IMR-90 (cell line): ENCODE measurements around the gene CD14. TPM values are rescaled to one million over a fixed set of nuclear protein-coding genes. Genes with fewer than 3 reads are reported as not detected.

Experiments
- ATAC-seq: fragments of 200-7000 bp; cut with Tn5 transposase; 2 replicates; pipeline ENCODE4 v1.9.1; 2020; ENCODE audit warnings: low read depth, mild to moderate bottlenecking, moderate library complexity
- BruUV-seq: library from RNA; stranded (reverse); fragments of 400-500 nt; replicated peaks from 2 replicates; lab custom pipeline; 2021; lab: Mats Ljungman, UMichigan
- CTCF ChIA-PET: fragments of 300-600 bp; formaldehyde crosslinking; extraction: SDS; loops from one replicate; lab custom pipeline; 2021; ENCODE audit warnings: antibody characterized with exemption; lab: Yijun Ruan, JAX
- POLR2A ChIA-PET: fragments of 300-600 bp; sonication (Branson Sonifier 250); formaldehyde crosslinking; loops from one replicate; lab custom pipeline; 2022; ENCODE audit warnings: antibody characterized with exemption; ENCODE audit not compliant: unreplicated experiment; lab: Charles Lee
- DNase-seq: peaks from one replicate; pipeline ENCODE4 v3.0.0; 2013
- H2AFZ ChIP-seq: replicated peaks from 2 replicates; pipeline ENCODE3; 2013; ENCODE audit warnings: low read length, mild to moderate bottlenecking; ENCODE audit not compliant: poor library complexity
- H2AK5ac ChIP-seq: 2 replicates; pipeline ENCODE4 v1.6.1; 2013; ENCODE audit warnings: low read depth, low read length, inconsistent platforms
- H2AK9ac ChIP-seq: replicated peaks from 2 replicates; pipeline ENCODE3; 2013; ENCODE audit warnings: mild to moderate bottlenecking, low read depth, low read length, moderate library complexity; ENCODE audit not compliant: poor library complexity
- H2BK120ac ChIP-seq: 2 replicates; pipeline ENCODE4 v1.6.1; 2013; ENCODE audit warnings: low read depth, low read length, inconsistent platforms
- H2BK15ac ChIP-seq: 3 replicates; pipeline ENCODE4 v1.6.1; 2013; ENCODE audit warnings: low read depth, low read length, inconsistent platforms
- H2BK20ac ChIP-seq: 2 replicates; pipeline ENCODE4 v1.6.1; 2013; ENCODE audit warnings: low read depth, mild to moderate bottlenecking, inconsistent platforms, low read length, moderate library complexity
- H2BK5ac ChIP-seq: 2 replicates; pipeline ENCODE4 v1.6.1; 2013; ENCODE audit warnings: mild to moderate bottlenecking, low read depth, low read length, inconsistent platforms; ENCODE audit not compliant: poor library complexity, severe bottlenecking
- H3K14ac ChIP-seq: replicated peaks from 2 replicates; pipeline ENCODE4 v1.6.1; 2013; ENCODE audit warnings: low read depth, low read length, inconsistent platforms
- H3K18ac ChIP-seq: 2 replicates; pipeline ENCODE4 v1.6.1; 2013; ENCODE audit warnings: low read depth, low read length, control low read depth
- H3K23ac ChIP-seq: 2 replicates; pipeline ENCODE4 v1.6.1; 2013; ENCODE audit warnings: low read depth, low read length, inconsistent platforms
- H3K27ac ChIP-seq: 2 replicates; pipeline ENCODE4 v1.5.1; 2013; ENCODE audit warnings: mild to moderate bottlenecking, control low read depth, low read length; ENCODE audit not compliant: insufficient read depth
- H3K27me3 ChIP-seq: 2 replicates; pipeline ENCODE4 v1.6.1; 2013; ENCODE audit warnings: low read length; ENCODE audit not compliant: control insufficient read depth, insufficient read depth
- H3K36me3 ChIP-seq: 2 replicates; pipeline ENCODE4 v1.6.1; 2013; ENCODE audit warnings: low read length, mixed read lengths; ENCODE audit not compliant: control insufficient read depth, insufficient read depth
- H3K4ac ChIP-seq: 2 replicates; pipeline ENCODE4 v1.6.1; 2013; ENCODE audit warnings: low read depth, low read length, inconsistent platforms
- H3K4me1 ChIP-seq: 2 replicates; pipeline ENCODE4 v1.6.1; 2013; ENCODE audit warnings: low read length, mixed read lengths; ENCODE audit not compliant: control insufficient read depth, insufficient read depth
- H3K4me2 ChIP-seq: 2 replicates; pipeline ENCODE4 v1.6.1; 2013; ENCODE audit warnings: low read depth, mild to moderate bottlenecking, control low read depth, low read length, moderate library complexity
- H3K4me3 ChIP-seq: 2 replicates; pipeline ENCODE4 v1.5.1; 2013; ENCODE audit warnings: low read depth, mild to moderate bottlenecking, control low read depth, low read length, moderate library complexity; ENCODE audit not compliant: insufficient read depth
- H3K56ac ChIP-seq: 2 replicates; pipeline ENCODE4 v1.6.1; 2013; ENCODE audit warnings: low read length, inconsistent platforms; ENCODE audit not compliant: insufficient read depth; ENCODE audit errors: extremely low read depth
- H3K79me1 ChIP-seq, 2 experiments: 2 replicates each; pipeline ENCODE4 v1.6.1; 2013; ENCODE audit warnings: low read length in 2 of 2, inconsistent platforms in 1 of 2, low read depth in 1 of 2
- H3K9ac ChIP-seq: 2 replicates; pipeline ENCODE4 v1.6.1; 2013; ENCODE audit warnings: low read depth, low read length, control low read depth
- H3K9me1 ChIP-seq: 2 replicates; pipeline ENCODE4 v1.6.1; 2013; ENCODE audit warnings: low read length, inconsistent platforms; ENCODE audit not compliant: insufficient read depth
- H3K9me3 ChIP-seq: 2 replicates; pipeline ENCODE4 v1.6.1; 2013; ENCODE audit warnings: low read length; ENCODE audit not compliant: control insufficient read depth, insufficient read depth
- H4K20me1 ChIP-seq: 2 replicates; pipeline ENCODE4 v1.6.1; 2013; ENCODE audit warnings: low read length, inconsistent platforms; ENCODE audit not compliant: insufficient read depth
- H4K5ac ChIP-seq: 2 replicates; pipeline ENCODE4 v1.6.1; 2013; ENCODE audit warnings: mild to moderate bottlenecking, low read depth, low read length, control low read depth
- H4K8ac ChIP-seq, 2 experiments: 2 replicates each; pipeline ENCODE4 v1.6.1; 2013; ENCODE audit warnings: low read depth in 2 of 2, low read length in 2 of 2, control low read depth in 1 of 2, inconsistent platforms in 1 of 2
- H4K91ac ChIP-seq: 2 replicates; pipeline ENCODE4 v1.6.1; 2013; ENCODE audit warnings: low read depth, low read length, inconsistent platforms; ENCODE audit not compliant: insufficient read depth
- BHLHE40 ChIP-seq: fragments of 150-350 bp; IDR thresholded peaks from 2 replicates; pipeline ENCODE4 v1.6.1; 2016; ENCODE audit warnings: mild to moderate bottlenecking, low read depth, low read length
- CEBPB ChIP-seq: IDR thresholded peaks from 2 replicates; pipeline ENCODE4 v1.6.1; 2012; ENCODE audit warnings: low read depth, low read length, improper control_type of control experiment
- CHD1 ChIP-seq: IDR thresholded peaks from 2 replicates; pipeline ENCODE4 v1.6.1; 2012; ENCODE audit warnings: low read depth, low read length, improper control_type of control experiment
- FOS ChIP-seq: fragments of 150-350 bp; IDR thresholded peaks from 2 replicates; pipeline ENCODE4 v1.6.1; 2016; ENCODE audit warnings: low read depth, low read length
- MAFK ChIP-seq: IDR thresholded peaks from 2 replicates; pipeline ENCODE4 v1.6.1; 2012; ENCODE audit warnings: low read depth, low read length, improper control_type of control experiment
- MAZ ChIP-seq: IDR thresholded peaks from 2 replicates; pipeline ENCODE4 v1.6.1; 2012; ENCODE audit warnings: low read depth, mild to moderate bottlenecking, low read length, improper control_type of control experiment, moderate library complexity, borderline replicate concordance
- MXI1 ChIP-seq: IDR thresholded peaks from 2 replicates; pipeline ENCODE4 v1.6.1; 2012; ENCODE audit warnings: low read depth, mild to moderate bottlenecking, low read length, moderate library complexity, borderline replicate concordance
- NFE2L2 ChIP-seq: fragments of 150-350 bp; IDR thresholded peaks from 2 replicates; pipeline ENCODE4 v1.6.1; 2016; ENCODE audit warnings: low read depth, mild to moderate bottlenecking, low read length
- POLR2A ChIP-seq: IDR thresholded peaks from 2 replicates; pipeline ENCODE4 v1.6.1; 2012; ENCODE audit warnings: mild to moderate bottlenecking, low read depth, low read length
- RAD21 ChIP-seq: IDR thresholded peaks from 2 replicates; pipeline ENCODE4 v1.6.1; 2012; ENCODE audit warnings: low read length, improper control_type of control experiment
- RCOR1 ChIP-seq: IDR thresholded peaks from 2 replicates; pipeline ENCODE4 v1.6.1; 2012; ENCODE audit warnings: mild to moderate bottlenecking, low read length, improper control_type of control experiment; ENCODE audit not compliant: insufficient replicate concordance
- RFX5 ChIP-seq: IDR thresholded peaks from 2 replicates; pipeline ENCODE4 v1.8.0; 2012; ENCODE audit warnings: low read depth, mild to moderate bottlenecking, low read length, moderate library complexity
- SMC3 ChIP-seq: fragments of 150-350 bp; IDR thresholded peaks from 2 replicates; pipeline ENCODE4 v1.6.1; 2016; ENCODE audit warnings: low read depth, mild to moderate bottlenecking, antibody characterized with exemption, low read length, moderate library complexity
- WGBS, 2 experiments: methylation state at CpG; one replicate each; pipeline versions ENCODE4 v1.1.5 to v1.1.7; 2013; ENCODE audit warnings: missing lambda C conversion rate in 2 of 2; ENCODE audit not compliant: insufficient read length in 1 of 2; ENCODE audit errors: extremely low coverage in 2 of 2; 5-methylcytosine and 5-hydroxymethylcytosine counted together
- dilution Hi-C: fragments of 300-500 bp; cut with HindIII; formaldehyde crosslinking; loops from one replicate; pipeline ENCODE4 v1.14.3; 2018; ENCODE audit warnings: low sequenced_read_pairs; ENCODE audit not compliant: unreplicated experiment
- in situ Hi-C: fragments of 300-500 bp; cut with MboI; formaldehyde crosslinking; loops from 3 replicates; pipeline ENCODE4 v1.14.3; 2019; ENCODE audit warnings: low sequenced_read_pairs, inconsistent platforms, mixed read lengths
- intact Hi-C: fragments of 100-400 bp; cut with micrococcal nuclease; formaldehyde crosslinking; loops from 2 replicates; pipeline ENCODE4 v1.10.0; 2022
- polyA plus RNA-seq, 3 experiments: library from polyadenylated mRNA; depleted of rRNA; stranded (reverse); fragments of >200 nt; gene quantifications; 2 replicates each; pipeline ENCODE4 v1.2.3, GENCODE V29; 2012; ENCODE audit warnings: low replicate concordance in 1 of 3
- total RNA-seq: library from RNA; depleted of rRNA; stranded (reverse); fragments of >200 nt; gene quantifications from 2 replicates; pipeline ENCODE4 v1.2.3, GENCODE V29; 2012
- TF ChIP-seq, protein P1 (sequence below): fragments of 150-350 bp; IDR thresholded peaks from 2 replicates; pipeline ENCODE4 v1.6.1; 2017; ENCODE audit warnings: mild to moderate bottlenecking, antibody characterized with exemption, low read length, low read depth
- TF ChIP-seq, protein P2 (sequence below): conservative IDR thresholded peaks from 2 replicates; pipeline ENCODE4 v1.5.1; 2012; ENCODE audit warnings: mild to moderate bottlenecking, low read depth, low read length, improper control_type of control experiment
- TF ChIP-seq, protein P3 (sequence below): fragments of 150-350 bp; IDR thresholded peaks from 2 replicates; pipeline ENCODE4 v1.6.1; 2016; ENCODE audit warnings: low read depth, mild to moderate bottlenecking, low read length, moderate library complexity, borderline replicate concordance

The CD14 gene
- total and polyA plus RNA-seq, 2 of the 4 experiments (the other 2 are of a cell fraction), result 0.17 to 0.18 TPM

DNA sequence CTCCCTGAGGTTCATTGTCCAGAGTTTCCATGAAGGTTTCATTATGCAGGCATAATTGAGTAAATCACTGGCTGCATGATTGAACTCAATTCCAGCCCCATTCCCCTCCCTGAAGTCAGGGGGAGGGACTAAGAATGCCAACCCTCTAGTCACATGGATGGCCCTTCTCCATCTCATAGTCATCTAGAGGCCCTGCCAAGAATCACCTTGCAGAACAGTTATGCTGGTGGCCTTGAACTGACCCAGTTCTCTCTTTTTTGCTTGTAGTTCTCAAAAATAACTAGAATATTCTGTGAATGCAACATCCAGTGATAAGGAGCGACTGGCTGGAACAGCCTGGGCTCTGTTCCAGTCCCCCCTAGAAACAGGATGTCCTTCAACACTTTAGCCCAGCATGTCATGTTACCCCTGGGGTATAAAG lies 36.6 kb downstream of the CD14 start:
- Histone ChIP-seq H2AK5ac (no peak overlapping the region), H2BK120ac (no peak overlapping the region), H3K56ac (no peak overlapping the region), H2BK20ac (no peak overlapping the region), H4K91ac (no peak overlapping the region), H3K4me2 (no peak overlapping the region), H4K20me1 (no peaks in the 10 kb centered on the region), H3K9ac (no peak overlapping the region), H3K4me3 (no peak overlapping the region), H2AFZ (no peak overlapping the region), H3K9me3 (no peaks in the 10 kb centered on the region), H3K27me3 (peaks cover 2% of the 10 kb centered on the region), H3K4ac (no peak overlapping the region), H4K5ac (no peak overlapping the region), H3K23ac (no peak overlapping the region), H2BK5ac (no peak overlapping the region), H3K27ac (no peak overlapping the region), H3K79me1 (no peaks in the 10 kb centered on the region), H2AK9ac (no peak overlapping the region), H4K8ac (no peak overlapping the region), H3K4me1 (peaks cover 6% of the 10 kb centered on the region), H2BK15ac (no peak overlapping the region), H3K14ac (no peak overlapping the region), H3K36me3 (no peaks in the 10 kb centered on the region), H3K9me1 (no peaks in the 10 kb centered on the region), H3K18ac (no peak overlapping the region)
- no peak for DNase-seq
- WGBS, 2 experiments, result no CpG with 5 or more reads among the region's 1 CpG
- POLR2A ChIA-PET, result no interaction called here
- no peak for ATAC-seq
- dilution Hi-C loops, result no loop called here
- TF ChIP-seq RCOR1, result no peak
- TF ChIP-seq BHLHE40, result no peak
- no peak for TF ChIP-seq SMC3
- TF ChIP-seq, protein P1, sequence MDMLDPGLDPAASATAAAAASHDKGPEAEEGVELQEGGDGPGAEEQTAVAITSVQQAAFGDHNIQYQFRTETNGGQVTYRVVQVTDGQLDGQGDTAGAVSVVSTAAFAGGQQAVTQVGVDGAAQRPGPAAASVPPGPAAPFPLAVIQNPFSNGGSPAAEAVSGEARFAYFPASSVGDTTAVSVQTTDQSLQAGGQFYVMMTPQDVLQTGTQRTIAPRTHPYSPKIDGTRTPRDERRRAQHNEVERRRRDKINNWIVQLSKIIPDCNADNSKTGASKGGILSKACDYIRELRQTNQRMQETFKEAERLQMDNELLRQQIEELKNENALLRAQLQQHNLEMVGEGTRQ, result no peak
- TF ChIP-seq NFE2L2, result no peak
- no peak for TF ChIP-seq MAZ
- TF ChIP-seq RAD21, result no peak
- no peak for TF ChIP-seq RFX5
- no peak for TF ChIP-seq CHD1
- no peak for TF ChIP-seq MXI1
- TF ChIP-seq FOS, result no peak
- TF ChIP-seq, protein P2, sequence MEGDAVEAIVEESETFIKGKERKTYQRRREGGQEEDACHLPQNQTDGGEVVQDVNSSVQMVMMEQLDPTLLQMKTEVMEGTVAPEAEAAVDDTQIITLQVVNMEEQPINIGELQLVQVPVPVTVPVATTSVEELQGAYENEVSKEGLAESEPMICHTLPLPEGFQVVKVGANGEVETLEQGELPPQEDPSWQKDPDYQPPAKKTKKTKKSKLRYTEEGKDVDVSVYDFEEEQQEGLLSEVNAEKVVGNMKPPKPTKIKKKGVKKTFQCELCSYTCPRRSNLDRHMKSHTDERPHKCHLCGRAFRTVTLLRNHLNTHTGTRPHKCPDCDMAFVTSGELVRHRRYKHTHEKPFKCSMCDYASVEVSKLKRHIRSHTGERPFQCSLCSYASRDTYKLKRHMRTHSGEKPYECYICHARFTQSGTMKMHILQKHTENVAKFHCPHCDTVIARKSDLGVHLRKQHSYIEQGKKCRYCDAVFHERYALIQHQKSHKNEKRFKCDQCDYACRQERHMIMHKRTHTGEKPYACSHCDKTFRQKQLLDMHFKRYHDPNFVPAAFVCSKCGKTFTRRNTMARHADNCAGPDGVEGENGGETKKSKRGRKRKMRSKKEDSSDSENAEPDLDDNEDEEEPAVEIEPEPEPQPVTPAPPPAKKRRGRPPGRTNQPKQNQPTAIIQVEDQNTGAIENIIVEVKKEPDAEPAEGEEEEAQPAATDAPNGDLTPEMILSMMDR, result no peak
- TF ChIP-seq MAFK, result no peak
- TF ChIP-seq CEBPB, result no peak
- TF ChIP-seq, protein P3, sequence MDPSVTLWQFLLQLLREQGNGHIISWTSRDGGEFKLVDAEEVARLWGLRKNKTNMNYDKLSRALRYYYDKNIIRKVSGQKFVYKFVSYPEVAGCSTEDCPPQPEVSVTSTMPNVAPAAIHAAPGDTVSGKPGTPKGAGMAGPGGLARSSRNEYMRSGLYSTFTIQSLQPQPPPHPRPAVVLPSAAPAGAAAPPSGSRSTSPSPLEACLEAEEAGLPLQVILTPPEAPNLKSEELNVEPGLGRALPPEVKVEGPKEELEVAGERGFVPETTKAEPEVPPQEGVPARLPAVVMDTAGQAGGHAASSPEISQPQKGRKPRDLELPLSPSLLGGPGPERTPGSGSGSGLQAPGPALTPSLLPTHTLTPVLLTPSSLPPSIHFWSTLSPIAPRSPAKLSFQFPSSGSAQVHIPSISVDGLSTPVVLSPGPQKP, result no peak
- no peak for TF ChIP-seq POLR2A
- CTCF ChIA-PET, result no interaction called here
- no TSS peak for BruUV-seq
- intact Hi-C loops, result no loop called here
- in situ Hi-C loops, result no loop called here
